ENCODE data around the gene CHST13. TPM values are rescaled to one million over a fixed set of nuclear protein-coding genes. Genes with fewer than 3 reads are reported as not detected.

Gene CHST13
- polyA plus RNA-seq, 3 donors, result 16.6 to 41.8 (median 39.2) TPM

GRCh38 chr3:126517986-126518778 lies 5.8 kb upstream of the CHST13 start:
- H3K9me3 ChIP-seq (replicated peaks in 1 of 2; ENCODE audit: control insufficient read depth in 1 of 2, insufficient read depth in 1 of 2, low read length in 2 of 2), result no peaks in the 10 kb centered on the region
- peaks cover 0 to 1% (median 0%) of the 10 kb centered on the region in 7 donors for H3K9me3 Mint-ChIP-seq
- no peaks in the 10 kb centered on the region for H4K20me1 ChIP-seq (ENCODE audit: insufficient read depth, low read length)
- no peaks in the 10 kb centered on the region for H3K27me3 ChIP-seq (ENCODE audit: control insufficient read depth in 2 of 2, insufficient read depth in 2 of 2, low read length in 2 of 2)
- H3K36me3 Mint-ChIP-seq, result no peaks in the 10 kb centered on the region
- H2AFZ ChIP-seq (ENCODE audit: insufficient read depth, low read depth, low read length, poor library complexity, severe bottlenecking), result no peak overlapping the region
- H3K27me3 Mint-ChIP-seq (ENCODE audit: low read depth in 3 of 3), result peaks cover 0 to 5% (median 0%) of the 10 kb centered on the region in 3 donors
- peaks cover 11% of the 10 kb centered on the region for H3K4me1 Mint-ChIP-seq
- H3K27ac ChIP-seq (ENCODE audit: low read depth in 1 of 2, low read length in 2 of 2), result no peak overlapping the region
- H3K9ac ChIP-seq (ENCODE audit: insufficient read depth, low read length, poor library complexity, severe bottlenecking), result no peak overlapping the region
- H3K4me3 ChIP-seq (replicated peaks in 1 of 3; ENCODE audit: low read depth in 2 of 3, low read length in 3 of 3), result no peak overlapping the region
- peak overlapping the region in 1 of 7 donors; percentile 12 for H3K27ac Mint-ChIP-seq
- TF ChIP-seq CTCF (IDR thresholded peaks at IDR 0.05), result no peak
- no peaks in the 10 kb centered on the region for H3K79me2 ChIP-seq (ENCODE audit: insufficient read depth, low read length)
- intact Hi-C loops (cut with micrococcal nuclease), result no loop called here
- H3K4me1 ChIP-seq (ENCODE audit: control insufficient read depth in 1 of 2, insufficient read depth in 2 of 2, low read length in 2 of 2), result peaks cover 7 to 10% of the 10 kb centered on the region in 2 donors
- H3K4me3 Mint-ChIP-seq, result no peak overlapping the region
- WGBS (ENCODE audit: insufficient coverage), result 87% methylated on average over 12 of the region's 15 CpGs
- H3K36me3 ChIP-seq (replicated peaks in 1 of 2; ENCODE audit: control insufficient read depth in 1 of 2, insufficient read depth in 2 of 2, low read length in 2 of 2), result no peaks in the 10 kb centered on the region
- DNase-seq, result no peak
- no peak overlapping the region for H3K4me2 ChIP-seq (replicated peaks; ENCODE audit: extremely low read depth, low read length, poor library complexity, severe bottlenecking)

- Histone ChIP-seq H3K9me3 (replicated peaks in 1 of 2; ENCODE audit: control insufficient read depth in 1 of 2, insufficient read depth in 1 of 2, low read length in 2 of 2) (no peaks in the 10 kb centered on the region), H3K4me2 (replicated peaks; ENCODE audit: extremely low read depth, low read length, poor library complexity, severe bottlenecking) (no peak overlapping the region), H3K27me3 (ENCODE audit: control insufficient read depth in 2 of 2, insufficient read depth in 2 of 2, low read length in 2 of 2) (no peaks in the 10 kb centered on the region), H3K27ac (ENCODE audit: low read depth in 1 of 2, low read length in 2 of 2) (no peak overlapping the region), H2AFZ (ENCODE audit: insufficient read depth, low read depth, low read length, poor library complexity, severe bottlenecking) (no peak overlapping the region), H3K4me1 (ENCODE audit: control insufficient read depth in 1 of 2, insufficient read depth in 2 of 2, low read length in 2 of 2) (peaks cover 13 to 16% of the 10 kb centered on the region in 2 donors), H3K4me3 (replicated peaks in 1 of 3; ENCODE audit: low read depth in 2 of 3, low read length in 3 of 3) (no peak overlapping the region), H3K79me2 (ENCODE audit: insufficient read depth, low read length) (no peaks in the 10 kb centered on the region), H3K9ac (ENCODE audit: insufficient read depth, low read length, poor library complexity, severe bottlenecking) (no peak overlapping the region), H3K36me3 (replicated peaks in 1 of 2; ENCODE audit: control insufficient read depth in 1 of 2, insufficient read depth in 2 of 2, low read length in 2 of 2) (no peaks in the 10 kb centered on the region), H4K20me1 (ENCODE audit: insufficient read depth, low read length) (no peaks in the 10 kb centered on the region)
- Mint-ChIP-seq H3K9me3 (peaks cover 0 to 1% (median 0%) of the 10 kb centered on the region in 7 donors), H3K4me3 (no peak overlapping the region), H3K27me3 (ENCODE audit: low read depth in 3 of 3) (peaks cover 0 to 8% (median 0%) of the 10 kb centered on the region in 3 donors), H3K4me1 (peaks cover 15% of the 10 kb centered on the region), H3K36me3 (no peaks in the 10 kb centered on the region), H3K27ac (peak overlapping the region in 1 of 7 donors; percentile 12)
- intact Hi-C loops (cut with micrococcal nuclease), result no loop called here
- no peak for TF ChIP-seq CTCF (IDR thresholded peaks at IDR 0.05)
- DNase-seq, result no peak
- WGBS (ENCODE audit: insufficient coverage), result 94% methylated on average over 2 of the region's 4 CpGs
These were observed 5.2 kb upstream of the CHST13 start for GRCh38 chr3:126518779-126519177.

Data from CD14-positive monocyte (primary cell).